ENCODE results near the gene OTOA.
"Not testable (repeated sequence)": the region's sequence is repeated elsewhere in the genome, so short reads cannot be mapped to it uniquely, and the experiment has no call there.

DNA sequence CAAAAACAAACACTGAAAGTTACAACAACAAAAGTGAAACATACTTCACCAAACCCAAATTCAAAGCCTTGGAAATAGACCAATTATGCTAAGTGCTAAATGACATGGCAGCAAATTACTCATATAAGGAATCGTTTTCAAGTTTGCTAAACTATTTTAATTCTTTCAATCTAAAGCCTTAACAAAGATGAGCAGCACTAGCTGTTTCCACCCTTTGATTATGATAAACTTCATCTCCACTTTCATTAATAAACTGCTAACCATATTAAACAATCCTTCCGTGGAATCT lies 138.6 kb downstream of the OTOA start:
- not testable (repeated sequence) for TF ChIP-seq CTCF (conservative IDR thresholded peaks at IDR 0.05; ENCODE audit: low read length); EZH2phosphoT487 (IDR thresholded peaks at IDR 0.05; ENCODE audit: borderline replicate concordance, low read depth, low read length)

All from OCI-LY7 (cell line).